Activated naive CD4-positive, alpha-beta T cell treated with anti-CD3 and anti-CD28 coated beads, Interleukin-2, amount 50 U/mL, for 24 hours (primary cell): ENCODE results near the gene G2E3.

Experiments used
- H3K27ac Mint-ChIP-seq: one replicate; pipeline ENCODE4 v1.8.0; 2021; ENCODE audit warnings: mild to moderate bottlenecking, mixed read lengths
- H3K27me3 Mint-ChIP-seq: one replicate; pipeline ENCODE4 v1.8.0; 2021; ENCODE audit warnings: mixed read lengths
- H3K36me3 Mint-ChIP-seq: one replicate; pipeline ENCODE4 v1.8.0; 2021; ENCODE audit warnings: mixed read lengths
- H3K4me1 Mint-ChIP-seq: one replicate; pipeline ENCODE4 v1.8.0; 2021; ENCODE audit warnings: mixed read lengths
- H3K4me3 Mint-ChIP-seq: one replicate; pipeline ENCODE4 v1.8.0; 2021; ENCODE audit warnings: mild to moderate bottlenecking, mixed read lengths
- H3K9me3 Mint-ChIP-seq: one replicate; pipeline ENCODE4 v1.8.0; 2021; ENCODE audit warnings: mixed read lengths

Gene G2E3

GRCh38 chr14:30648471-30648870 lies 89.5 kb downstream of the G2E3 start:
- H3K27ac Mint-ChIP-seq, result no peak overlapping the region

GRCh38 chr14:30651937-30652336 lies 93.0 kb downstream of the G2E3 start:
- H3K4me3 Mint-ChIP-seq, result no peak overlapping the region
- H3K27me3 Mint-ChIP-seq, result no peaks in the 10 kb centered on the region
- no peaks in the 10 kb centered on the region for H3K9me3 Mint-ChIP-seq
- H3K36me3 Mint-ChIP-seq, result peaks cover 9% of the 10 kb centered on the region
- no peak overlapping the region for H3K27ac Mint-ChIP-seq
- peaks cover under 1% of the 10 kb centered on the region for H3K4me1 Mint-ChIP-seq

More at GRCh38 chr14:30648471-30648870, 89.5 kb downstream of the G2E3 start:
- no peaks in the 10 kb centered on the region for H3K9me3 Mint-ChIP-seq
- no peak overlapping the region for H3K4me3 Mint-ChIP-seq
- no peaks in the 10 kb centered on the region for H3K27me3 Mint-ChIP-seq
- H3K36me3 Mint-ChIP-seq, result peaks cover 36% of the 10 kb centered on the region
- H3K4me1 Mint-ChIP-seq, result peaks cover 16% of the 10 kb centered on the region

- peaks cover 9% of the 10 kb centered on the region for H3K36me3 Mint-ChIP-seq
- H3K4me3 Mint-ChIP-seq, result no peak overlapping the region
- no peaks in the 10 kb centered on the region for H3K9me3 Mint-ChIP-seq
- no peaks in the 10 kb centered on the region for H3K27me3 Mint-ChIP-seq
- H3K27ac Mint-ChIP-seq, result no peak overlapping the region
- H3K4me1 Mint-ChIP-seq, result no peaks in the 10 kb centered on the region
Observed at GRCh38 chr14:30655124-30655523, 96.2 kb downstream of the G2E3 start.

- Mint-ChIP-seq H3K4me1 (no peaks in the 10 kb centered on the region), H3K27me3 (no peaks in the 10 kb centered on the region), H3K9me3 (no peaks in the 10 kb centered on the region), H3K27ac (no peak overlapping the region), H3K36me3 (peaks cover 9% of the 10 kb centered on the region), H3K4me3 (no peak overlapping the region)
Observed at GRCh38 chr14:30655658-30656057, 96.7 kb downstream of the G2E3 start.

GRCh38 chr14:30656190-30656632 lies 97.3 kb downstream of the G2E3 start:
- H3K27ac Mint-ChIP-seq, result no peak overlapping the region
- no peak overlapping the region for H3K4me3 Mint-ChIP-seq
- H3K36me3 Mint-ChIP-seq, result peaks cover 11% of the 10 kb centered on the region
- H3K9me3 Mint-ChIP-seq, result no peaks in the 10 kb centered on the region
- no peaks in the 10 kb centered on the region for H3K4me1 Mint-ChIP-seq
- H3K27me3 Mint-ChIP-seq, result no peaks in the 10 kb centered on the region

- Mint-ChIP-seq H3K27ac (no peak overlapping the region), H3K4me3 (no peak overlapping the region), H3K9me3 (no peaks in the 10 kb centered on the region), H3K27me3 (no peaks in the 10 kb centered on the region), H3K4me1 (no peaks in the 10 kb centered on the region), H3K36me3 (peaks cover 9% of the 10 kb centered on the region)
Observed at GRCh38 chr14:30657050-30657449, 98.1 kb downstream of the G2E3 start.

- Mint-ChIP-seq H3K9me3 (no peaks in the 10 kb centered on the region), H3K4me1 (no peaks in the 10 kb centered on the region), H3K4me3 (no peak overlapping the region), H3K27ac (no peak overlapping the region), H3K36me3 (peaks cover 11% of the 10 kb centered on the region), H3K27me3 (no peaks in the 10 kb centered on the region)
Observed at GRCh38 chr14:30657606-30658163, 98.7 kb downstream of the G2E3 start.

- Mint-ChIP-seq H3K4me3 (no peak overlapping the region), H3K9me3 (no peaks in the 10 kb centered on the region), H3K27ac (no peak overlapping the region), H3K27me3 (no peaks in the 10 kb centered on the region), H3K4me1 (no peaks in the 10 kb centered on the region), H3K36me3 (peaks cover 11% of the 10 kb centered on the region)
Observed at GRCh38 chr14:30658645-30659044, 99.7 kb downstream of the G2E3 start.

- H3K4me1 Mint-ChIP-seq, result peaks cover 6% of the 10 kb centered on the region
- no peaks in the 10 kb centered on the region for H3K27me3 Mint-ChIP-seq
- H3K9me3 Mint-ChIP-seq, result no peaks in the 10 kb centered on the region
- no peak overlapping the region for H3K27ac Mint-ChIP-seq
- no peak overlapping the region for H3K4me3 Mint-ChIP-seq
- H3K36me3 Mint-ChIP-seq, result peaks cover 24% of the 10 kb centered on the region
Observed at GRCh38 chr14:30669594-30669993, 110.6 kb downstream of the G2E3 start.
